HepG2 (cell line): ENCODE results near the gene TBC1D24. TPM values are rescaled to one million over a fixed set of nuclear protein-coding genes. Genes with fewer than 3 reads are reported as not detected.

Experiments used
- ATAC-seq: fragments of 200-7000 bp; cut with Tn5 transposase; 3 replicates; pipeline ENCODE4 v1.9.1; 2020; ENCODE audit warnings: mild to moderate bottlenecking, moderate library complexity
- BruUV-seq: library from RNA; stranded (reverse); fragments of 400-500 nt; replicated peaks from 2 replicates; lab custom pipeline; 2021; lab: Mats Ljungman, UMichigan
- CTCF ChIA-PET: fragments of 300-600 bp; formaldehyde crosslinking; extraction: SDS; loops from one replicate; lab custom pipeline; 2021; ENCODE audit warnings: low total read pairs, inconsistent platforms, low intra/inter-chr PET ratio; lab: Yijun Ruan, JAX
- POLR2A ChIA-PET: fragments of 350-600 bp; sonication (Branson Sonifier 250); formaldehyde crosslinking; loops from one replicate; lab custom pipeline; 2020; ENCODE audit warnings: antibody characterized with exemption, inconsistent platforms; lab: Yijun Ruan, JAX
- DNase-seq: peaks from one replicate; pipeline ENCODE4 v3.0.0-alpha.2; 2015; ENCODE audit warnings: low spot score
- FAIRE-seq: peaks from 3 replicates; lab custom pipeline; 2011; peaks lifted over from hg19 to GRCh38; lab: Jason Lieb, UNC
- H2AFZ ChIP-seq: one replicate; pipeline ENCODE4 v1.6.1; 2011; ENCODE audit warnings: low read length, inconsistent platforms
- H3K27ac ChIP-seq: fragments of 300-600 bp; 3 replicates; pipeline ENCODE4 v1.8.0; 2011; ENCODE audit warnings: mixed run types, mild to moderate bottlenecking, mixed read lengths, low read length, inconsistent platforms; ENCODE audit not compliant: insufficient read depth; ENCODE audit errors: extremely low read length
- H3K27me3 ChIP-seq, 2 experiments: fragments of 200-600 bp in 1 of 2; 2 replicates in 1 of 2; 3 replicates in 1 of 2; pipeline versions ENCODE4 v1.6.0 to v1.8.0; 2011; ENCODE audit warnings: low read length in 2 of 2, mild to moderate bottlenecking in 2 of 2, moderate library complexity in 2 of 2, inconsistent platforms in 1 of 2; ENCODE audit not compliant: insufficient read depth in 2 of 2, control insufficient read depth in 1 of 2
- H3K36me3 ChIP-seq, 2 experiments: fragments of 200-600 bp in 1 of 2; replicated peaks in 1 of 2; 2 replicates in 1 of 2; 3 replicates in 1 of 2; pipeline versions ENCODE4 v1.5.1 to v1.8.0; 2011; ENCODE audit warnings: low read length in 2 of 2, inconsistent platforms in 1 of 2; ENCODE audit not compliant: insufficient read depth in 2 of 2, control insufficient read depth in 1 of 2
- H3K4me1 ChIP-seq: 2 replicates; pipeline ENCODE4 v1.5.1; 2012; ENCODE audit warnings: low read length, inconsistent platforms; ENCODE audit not compliant: insufficient read depth
- H3K4me2 ChIP-seq: 2 replicates; pipeline ENCODE4 v1.6.0; 2011; ENCODE audit warnings: low read depth, low read length, inconsistent platforms
- H3K4me3 ChIP-seq, 3 experiments: fragments of 200-600 bp in 1 of 3; sonication (generic), shearing (Covaris generic) in 1 of 3; replicated peaks in 1 of 3; 2 replicates each; pipeline ENCODE4 v1.5.1; 2011 to 2016; ENCODE audit warnings: low read length in 3 of 3, inconsistent platforms in 2 of 3, low read depth in 2 of 3, mild to moderate bottlenecking in 2 of 3, control low read depth in 1 of 3, mixed read lengths in 1 of 3; ENCODE audit not compliant: insufficient read depth in 1 of 3
- H3K79me2 ChIP-seq: one replicate; pipeline ENCODE4 v1.6.1; 2011; ENCODE audit warnings: low read length, inconsistent platforms; ENCODE audit not compliant: insufficient read depth
- H3K9ac ChIP-seq: 2 replicates; pipeline ENCODE4 v1.6.0; 2011; ENCODE audit warnings: mild to moderate bottlenecking, low read depth, low read length, inconsistent platforms; ENCODE audit not compliant: insufficient read depth
- H3K9me3 ChIP-seq: 2 replicates; pipeline ENCODE4 v1.5.1; 2012; ENCODE audit warnings: mild to moderate bottlenecking, low read length
- H4K20me1 ChIP-seq: 2 replicates; pipeline ENCODE4 v1.6.0; 2011; ENCODE audit warnings: inconsistent platforms, mild to moderate bottlenecking, low read length, moderate library complexity; ENCODE audit not compliant: insufficient read depth
- FOXO1 ChIP-seq: sonication (generic); formaldehyde crosslinking; IDR thresholded peaks from 2 replicates; pipeline ENCODE4 v1.4.0; 2020; ENCODE audit warnings: missing genetic modification reagents
- GATAD1 ChIP-seq: IDR thresholded peaks from 2 replicates; pipeline ENCODE4 v1.6.1; 2016; ENCODE audit warnings: missing genetic modification reagents, missing compliant biosample characterization
- PREB ChIP-seq: sonication (generic); formaldehyde crosslinking; IDR thresholded peaks from 2 replicates; pipeline ENCODE4 v1.4.0; 2020; ENCODE audit warnings: missing genetic modification reagents
- SMAD9 ChIP-seq: sonication (generic); formaldehyde crosslinking; IDR thresholded peaks from 2 replicates; pipeline ENCODE4 v1.5.1; 2020; ENCODE audit warnings: mild to moderate bottlenecking, missing genetic modification reagents
- SPEN ChIP-seq: sonication (generic); formaldehyde crosslinking; IDR thresholded peaks from 2 replicates; pipeline ENCODE4 v1.5.1; 2020; ENCODE audit warnings: low read depth, mild to moderate bottlenecking, missing genetic modification reagents
- TAF15 ChIP-seq: fragments of 200-400 bp; formaldehyde crosslinking; IDR thresholded peaks from one replicate; pipeline ENCODE4 v1.6.1; 2018; ENCODE audit warnings: mild to moderate bottlenecking, low read depth, low read length; ENCODE audit not compliant: poor library complexity, severe bottlenecking
- THAP9 ChIP-seq: sonication (generic); formaldehyde crosslinking; IDR thresholded peaks from 2 replicates; pipeline ENCODE4; 2020; ENCODE audit warnings: missing genetic modification reagents, mild to moderate bottlenecking, borderline replicate concordance
- ZFX ChIP-seq: sonication (generic); formaldehyde crosslinking; IDR thresholded peaks from 2 replicates; pipeline ENCODE4 v1.4.0; 2020; ENCODE audit warnings: mild to moderate bottlenecking, low read depth, missing genetic modification reagents, moderate library complexity
- ZFY ChIP-seq: sonication (generic); formaldehyde crosslinking; IDR thresholded peaks from 2 replicates; pipeline ENCODE4 v1.4.0; 2020; ENCODE audit warnings: missing genetic modification reagents
- ZNF232 ChIP-seq: sonication (generic); formaldehyde crosslinking; IDR thresholded peaks from 2 replicates; pipeline ENCODE4 v1.4.0; 2020; ENCODE audit warnings: missing genetic modification reagents, borderline replicate concordance
- ZNF3 ChIP-seq: IDR thresholded peaks from 2 replicates; pipeline ENCODE4 v1.7.0; 2017; ENCODE audit warnings: inconsistent platforms
- ZNF709 ChIP-seq: sonication (generic); formaldehyde crosslinking; IDR thresholded peaks from 2 replicates; pipeline ENCODE4 v1.5.0; 2020; ENCODE audit warnings: mild to moderate bottlenecking, missing genetic modification reagents
- WGBS: methylation state at CpG from one replicate; pipeline ENCODE4 v1.1.6; 2017; ENCODE audit warnings: low lambda C conversion rate; 5-methylcytosine and 5-hydroxymethylcytosine counted together
- in situ Hi-C: cut with HindIII; loops from 2 replicates; pipeline ENCODE4 v1.10.0; 2017; ENCODE audit warnings: low pct_unique_long_range_greater_than_20kb; ENCODE audit not compliant: extremely low pct_ligation_motif_present
- intact Hi-C: fragments of 100-400 bp; cut with micrococcal nuclease; formaldehyde crosslinking; loops from one replicate; pipeline ENCODE4 v1.10.0; 2022; ENCODE audit not compliant: unreplicated experiment
- polyA plus RNA-seq, 8 experiments: library from polyadenylated mRNA; depleted of rRNA in 3 of 8; stranded (reverse) in 7 of 8; unstranded in 1 of 8; fragments of >200 nt; fragmentation: Illumina TruSeq in 4 of 8; extraction: Trizol in 4 of 8; gene quantifications; 2 replicates each; pipeline versions ENCODE4 v1.2.1 to v1.2.3, GENCODE V29; 2011 to 2016; ENCODE audit warnings: low read depth in 4 of 8, missing spikeins in 1 of 8, mixed read lengths in 1 of 8; ENCODE audit not compliant: insufficient read depth in 1 of 8
- total RNA-seq, 5 experiments: library from RNA; depleted of rRNA; stranded (reverse); fragments of >200 nt; fragmentation: Illumina TruSeq; extraction: Trizol; gene quantifications; 2 replicates each; pipeline ENCODE4 v1.2.3, GENCODE V29; 2016; ENCODE audit warnings: low read depth in 1 of 5
- TF ChIP-seq, protein P1 (sequence below): sonication (generic); formaldehyde crosslinking; IDR thresholded peaks from 2 replicates; pipeline ENCODE4 v1.4.0; 2020; ENCODE audit warnings: missing genetic modification reagents; ENCODE audit errors: not compliant biosample characterization
- TF ChIP-seq, protein P2 (sequence below): sonication (generic); formaldehyde crosslinking; IDR thresholded peaks from 2 replicates; pipeline ENCODE4 v1.5.0; 2020; ENCODE audit warnings: missing genetic modification reagents

Gene TBC1D24
- total and polyA plus RNA-seq, 2 of the 13 experiments (the other 11 are each of a cell fraction or from before 2014, with no cell fraction given), result 7.7 to 13.7 TPM

DNA sequence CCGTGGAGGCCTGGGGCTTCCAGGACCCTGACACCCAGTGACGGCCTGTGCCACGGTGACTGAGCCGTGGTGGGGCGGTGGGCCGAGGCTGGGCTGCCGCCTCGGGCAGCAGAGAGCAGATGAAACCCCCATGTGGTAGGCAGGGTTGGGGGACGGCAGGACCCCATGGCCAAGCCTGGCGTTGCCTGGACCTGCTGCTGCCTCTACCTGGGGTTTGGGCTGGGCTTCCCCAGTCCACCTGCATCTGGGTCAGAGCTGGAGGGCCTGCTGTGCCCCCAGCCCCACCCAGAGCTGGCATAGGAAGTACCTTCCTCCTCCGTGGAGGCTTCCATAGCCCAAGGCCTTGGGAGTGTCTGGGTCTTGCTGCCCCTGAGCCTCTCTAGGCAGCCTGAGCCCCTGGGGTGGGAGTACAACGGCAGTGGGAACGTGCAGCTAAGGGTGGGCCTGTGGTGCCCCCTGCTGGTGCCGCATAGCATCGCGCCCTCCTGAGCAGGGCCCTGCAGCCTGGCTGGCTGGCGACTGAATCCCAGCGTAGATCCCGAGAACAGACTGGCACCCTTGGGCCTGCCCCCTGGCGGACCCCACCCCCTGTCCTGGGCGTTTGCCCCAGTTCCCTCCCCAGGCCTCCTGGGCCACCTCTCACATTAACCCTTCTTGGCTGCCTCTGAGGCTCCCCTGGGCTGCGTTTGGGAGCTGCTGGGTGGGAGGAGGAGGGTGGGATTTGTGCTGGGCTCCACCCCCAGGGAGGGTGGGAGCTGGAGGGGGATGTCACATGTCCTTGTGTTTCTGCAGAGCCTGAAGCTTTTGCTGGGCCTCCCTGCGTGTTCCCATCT lies 26.2 kb downstream of the TBC1D24 start:
- Histone ChIP-seq H4K20me1 (no peaks in the 10 kb centered on the region), H3K9ac (no peak overlapping the region; the same call in 1 of the 2 replicates), H3K9me3 (no peaks in the 10 kb centered on the region), H2AFZ (no peak overlapping the region), H3K27me3 (no peaks in the 10 kb centered on the region), H3K36me3 (peaks cover 14 to 26% of the 10 kb centered on the region in 2 experiments; a peak in 4 of 5 replicates), H3K27ac (no peak overlapping the region), H3K4me3 (peak overlapping the region in 2 of 3 experiments; percentile 26 to 56; a peak in 2 of 6 replicates), H3K79me2 (no peaks in the 10 kb centered on the region), H3K4me1 (peaks cover 22% of the 10 kb centered on the region), H3K4me2 (peak overlapping the region; percentile 50; the same call in 1 of the 2 replicates)
- ATAC-seq (peak; percentile 91), DNase-seq (peak; percentile 64), FAIRE-seq (peak; percentile 68)
- WGBS, result 75% methylated on average over 2 of the region's 23 CpGs
- CTCF ChIA-PET, result interaction anchor here (0.8 to 2.2 kb wide), 5 partner anchors 26 to 160 kb away, joined by 3 to 28 read pairs (median 8); partner anchors contain the start of genes ABCA3, CCNF and TBC1D24
- POLR2A ChIA-PET, result interaction anchor here (0.7 to 1.4 kb wide), 7 partner anchors 12 to 536 kb away, joined by 3 to 7 read pairs (median 5); partner anchors contain the start of genes AMDHD2, ECI1, RPS2 and TBC1D24
- intact Hi-C loops (loop anchor here (1.0 to 10.0 kb wide), 2 partner anchors 71 to 156 kb away; partner anchors contain the start of gene ABCA3), in situ Hi-C loops (loop anchor here (5.0 kb wide), 1 partner anchor 74 kb away; the partner anchor contains the start of gene CCNF)
- BruUV-seq, result no TSS peak
- TF ChIP-seq ZNF709 (CRISPR knock-in tag) (no peak), TAF15 (no peak), ZNF232 (CRISPR knock-in tag) (no peak), PREB (no peak), GATAD1 (CRISPR knock-in tag) (peak; percentile 61), SPEN (CRISPR knock-in tag) (peak; percentile 48; the same call in 1 of the 2 replicates), ZFY (CRISPR knock-in tag) (peak; percentile 39; the same call in 1 of the 2 replicates), SMAD9 (no peak), ZNF3 (CRISPR knock-in tag) (no peak), ZFX (CRISPR knock-in tag) (peak; percentile 48; the same call in 1 of the 2 replicates), THAP9 (CRISPR knock-in tag) (no peak), FOXO1 (CRISPR knock-in tag) (peak; percentile 18; the same call in 1 of the 2 replicates)
- TF ChIP-seq, protein P1, sequence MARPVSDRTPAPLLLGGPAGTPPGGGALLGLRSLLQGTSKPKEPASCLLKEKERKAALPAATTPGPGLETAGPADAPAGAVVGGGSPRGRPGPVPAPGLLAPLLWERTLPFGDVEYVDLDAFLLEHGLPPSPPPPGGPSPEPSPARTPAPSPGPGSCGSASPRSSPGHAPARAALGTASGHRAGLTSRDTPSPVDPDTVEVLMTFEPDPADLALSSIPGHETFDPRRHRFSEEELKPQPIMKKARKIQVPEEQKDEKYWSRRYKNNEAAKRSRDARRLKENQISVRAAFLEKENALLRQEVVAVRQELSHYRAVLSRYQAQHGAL, result no peak
- TF ChIP-seq, protein P2, sequence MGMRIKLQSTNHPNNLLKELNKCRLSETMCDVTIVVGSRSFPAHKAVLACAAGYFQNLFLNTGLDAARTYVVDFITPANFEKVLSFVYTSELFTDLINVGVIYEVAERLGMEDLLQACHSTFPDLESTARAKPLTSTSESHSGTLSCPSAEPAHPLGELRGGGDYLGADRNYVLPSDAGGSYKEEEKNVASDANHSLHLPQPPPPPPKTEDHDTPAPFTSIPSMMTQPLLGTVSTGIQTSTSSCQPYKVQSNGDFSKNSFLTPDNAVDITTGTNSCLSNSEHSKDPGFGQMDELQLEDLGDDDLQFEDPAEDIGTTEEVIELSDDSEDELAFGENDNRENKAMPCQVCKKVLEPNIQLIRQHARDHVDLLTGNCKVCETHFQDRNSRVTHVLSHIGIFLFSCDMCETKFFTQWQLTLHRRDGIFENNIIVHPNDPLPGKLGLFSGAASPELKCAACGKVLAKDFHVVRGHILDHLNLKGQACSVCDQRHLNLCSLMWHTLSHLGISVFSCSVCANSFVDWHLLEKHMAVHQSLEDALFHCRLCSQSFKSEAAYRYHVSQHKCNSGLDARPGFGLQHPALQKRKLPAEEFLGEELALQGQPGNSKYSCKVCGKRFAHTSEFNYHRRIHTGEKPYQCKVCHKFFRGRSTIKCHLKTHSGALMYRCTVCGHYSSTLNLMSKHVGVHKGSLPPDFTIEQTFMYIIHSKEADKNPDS (CRISPR knock-in tag), result no peak
